ENCODE data around the gene CHAT.

The CHAT gene

DNA sequence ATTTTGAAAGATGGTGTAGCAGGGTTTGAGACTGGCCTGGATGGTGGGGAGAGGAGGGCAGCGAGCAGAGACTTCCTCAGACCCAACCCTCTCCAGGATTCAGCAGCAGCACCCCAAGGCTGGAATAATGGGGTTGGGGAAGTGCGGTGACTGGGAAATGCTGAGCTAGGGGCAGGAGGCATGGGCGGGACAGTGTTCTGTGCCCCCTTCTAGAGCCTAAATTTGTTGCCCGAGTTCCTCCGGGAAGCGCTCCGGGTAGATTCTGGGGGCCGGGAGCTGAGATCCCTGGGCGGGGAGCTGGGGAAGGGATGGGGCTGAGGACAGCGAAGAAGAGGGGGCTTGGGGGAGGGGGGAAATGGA is at the start of gene CHAT:
Gene CHAT, plus strand, starts transcription at position 156 of the 360 bp plus-strand sequence. Its CDS starts 153 bp downstream, at position 309.
- no peak for DNase-seq

- no peak for DNase-seq
Observed at GRCh38 chr10:49564461-49565009, 49.3 kb upstream of the CHAT start.

DNA sequence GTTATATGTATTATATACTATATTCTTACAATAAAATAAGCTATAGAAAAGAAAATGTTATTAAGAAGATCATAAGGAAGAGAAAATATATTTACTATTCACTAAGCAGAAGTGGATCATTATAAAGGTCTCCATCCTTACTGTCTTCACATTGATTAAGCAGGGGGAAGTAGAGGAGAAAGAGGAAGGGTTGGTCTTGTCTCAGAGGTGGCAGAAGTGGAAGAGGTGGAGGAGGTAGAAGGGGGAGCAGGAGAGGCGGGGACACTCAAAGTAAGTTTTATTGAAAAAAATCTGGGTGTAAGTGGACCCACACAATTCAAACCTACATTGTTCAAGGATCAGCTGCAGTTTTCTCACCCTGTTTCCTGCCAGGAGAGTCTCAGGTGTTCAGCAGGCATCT is 46.0 kb upstream of the CHAT start:
- DNase-seq, result no peak

DNA sequence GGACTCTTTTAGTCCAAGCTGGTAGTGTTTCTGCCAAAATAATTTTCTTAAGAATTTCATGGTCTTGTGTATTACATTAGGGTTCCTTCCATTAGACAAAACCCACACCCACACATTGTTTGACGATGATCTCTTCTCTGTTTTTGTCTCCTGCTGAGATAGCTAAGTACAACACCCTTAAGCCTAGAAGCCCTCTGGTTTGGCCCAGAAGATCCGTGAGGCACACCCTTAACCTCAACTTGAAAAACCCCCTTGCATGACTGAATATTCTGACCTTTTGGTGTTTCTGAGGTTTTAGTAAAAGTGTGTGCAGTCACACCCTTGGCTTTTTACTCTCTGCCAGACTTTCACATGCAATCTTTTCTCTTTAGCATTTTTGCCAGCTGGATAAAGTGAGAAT is 45.6 kb upstream of the CHAT start:
- DNase-seq, result no peak

- no peak for DNase-seq
Observed at GRCh38 chr10:49569031-49569631, 44.7 kb upstream of the CHAT start.

DNA sequence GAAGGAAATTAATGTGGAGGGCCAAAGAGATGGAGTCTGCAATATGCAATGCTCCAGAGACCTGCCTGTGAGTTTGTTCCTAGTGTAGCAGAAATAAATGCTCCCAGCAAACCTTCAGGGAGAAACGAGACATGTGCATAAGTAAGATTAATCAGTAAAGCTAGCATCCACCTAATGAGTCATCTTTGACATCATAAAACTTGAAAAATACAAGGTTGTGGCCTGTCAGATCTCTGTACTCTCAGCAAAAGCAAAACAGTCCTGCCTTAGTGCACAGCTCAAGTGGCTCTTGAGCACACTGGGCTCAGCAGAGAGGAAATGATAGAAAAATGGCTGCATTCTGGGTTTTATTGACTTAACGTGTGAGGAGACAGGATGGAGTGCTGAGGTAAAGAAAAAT is 42.4 kb upstream of the CHAT start:
- DNase-seq, result no peak

GRCh38 chr10:49572594-49573114 is 41.2 kb upstream of the CHAT start:
- DNase-seq, result no peak

DNA sequence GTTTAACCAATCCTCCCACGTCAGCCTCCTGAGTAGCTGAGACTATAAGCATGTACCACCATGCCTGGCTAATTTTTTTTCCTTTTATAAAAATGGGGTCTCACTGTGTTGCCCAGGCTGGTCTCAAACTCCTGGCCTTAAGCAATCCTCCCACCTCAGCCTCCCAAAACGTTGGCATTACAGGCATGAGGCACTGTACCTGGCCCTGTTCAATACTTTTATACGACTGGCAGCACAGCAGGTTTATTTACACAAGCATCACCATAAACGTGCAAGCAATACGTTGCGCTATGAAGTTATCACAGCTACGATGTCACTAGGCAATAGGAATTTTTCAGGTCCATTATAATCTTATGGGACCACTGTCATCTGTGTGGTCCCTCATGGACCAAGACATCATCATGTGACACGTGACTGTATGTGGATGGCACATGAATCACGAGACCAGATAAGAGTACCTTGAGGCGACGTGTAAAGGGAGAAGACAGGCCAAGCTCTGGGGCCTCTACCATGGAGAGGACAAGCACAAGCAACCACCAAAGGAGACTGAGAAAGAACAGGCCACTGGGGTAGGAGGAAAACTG is 38.3 kb upstream of the CHAT start:
- no peak for DNase-seq

GRCh38 chr10:49577182-49577925 is 36.5 kb upstream of the CHAT start:
- DNase-seq, result no peak

DNA sequence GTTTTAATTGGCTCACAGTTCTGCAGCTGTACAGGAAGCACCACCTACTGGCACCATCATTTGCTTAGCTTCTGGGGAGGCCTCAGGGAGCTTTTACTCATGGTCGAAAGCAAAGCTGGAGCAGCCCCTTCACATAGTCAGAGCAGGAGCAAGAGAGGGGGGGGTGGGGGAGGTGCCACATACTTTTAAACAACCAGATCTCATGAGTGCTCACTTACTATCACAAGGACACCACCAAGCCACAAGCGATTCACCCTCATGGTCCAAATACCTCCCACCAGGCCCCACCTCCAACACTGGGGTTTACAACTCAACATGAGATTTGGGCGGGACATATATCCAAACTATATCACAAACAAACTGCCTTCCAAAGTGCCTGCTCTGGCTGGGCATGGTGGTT is 35.4 kb upstream of the CHAT start:
- DNase-seq, result no peak

- DNase-seq, result no peak
Observed at GRCh38 chr10:49579621-49580020, 34.2 kb upstream of the CHAT start.

DNA sequence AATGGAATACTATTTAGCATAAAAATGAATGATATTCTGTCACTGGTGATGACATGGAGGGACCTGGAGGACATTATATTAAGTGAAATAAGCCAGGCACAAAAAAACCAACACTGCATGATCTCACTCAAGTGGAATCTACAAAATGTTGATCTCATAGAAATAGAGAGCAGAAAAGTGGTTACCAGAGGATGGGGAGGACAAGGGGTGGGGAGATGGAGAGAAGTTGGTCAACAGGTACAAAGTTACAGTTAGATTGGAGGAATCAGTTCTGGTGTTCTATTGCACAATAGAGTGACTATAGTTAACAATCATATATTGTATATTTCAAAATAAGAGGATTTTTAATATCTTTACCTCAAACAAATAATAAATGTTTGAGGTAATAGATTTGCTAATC is 28.4 kb upstream of the CHAT start:
- DNase-seq, result no peak

DNA sequence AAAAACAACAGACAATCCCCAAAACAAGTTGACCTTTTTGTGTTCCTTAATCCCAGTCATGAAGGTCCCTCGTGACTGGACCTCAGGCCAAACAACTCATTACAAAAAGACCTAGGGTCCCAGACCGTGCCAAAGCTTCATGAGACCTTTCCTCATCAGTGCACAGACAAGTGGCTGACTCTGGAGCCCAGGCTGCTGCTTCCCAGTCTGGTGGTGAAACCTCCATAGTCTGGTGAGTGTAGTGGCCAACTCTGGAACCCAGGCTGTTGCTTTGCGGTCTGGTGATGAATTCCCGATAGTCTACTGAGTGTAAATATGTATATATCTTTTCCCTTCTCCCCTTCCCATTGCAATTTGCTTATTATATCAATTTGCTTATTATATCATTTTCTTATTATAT is 25.9 kb upstream of the CHAT start:
- DNase-seq, result no peak

DNA sequence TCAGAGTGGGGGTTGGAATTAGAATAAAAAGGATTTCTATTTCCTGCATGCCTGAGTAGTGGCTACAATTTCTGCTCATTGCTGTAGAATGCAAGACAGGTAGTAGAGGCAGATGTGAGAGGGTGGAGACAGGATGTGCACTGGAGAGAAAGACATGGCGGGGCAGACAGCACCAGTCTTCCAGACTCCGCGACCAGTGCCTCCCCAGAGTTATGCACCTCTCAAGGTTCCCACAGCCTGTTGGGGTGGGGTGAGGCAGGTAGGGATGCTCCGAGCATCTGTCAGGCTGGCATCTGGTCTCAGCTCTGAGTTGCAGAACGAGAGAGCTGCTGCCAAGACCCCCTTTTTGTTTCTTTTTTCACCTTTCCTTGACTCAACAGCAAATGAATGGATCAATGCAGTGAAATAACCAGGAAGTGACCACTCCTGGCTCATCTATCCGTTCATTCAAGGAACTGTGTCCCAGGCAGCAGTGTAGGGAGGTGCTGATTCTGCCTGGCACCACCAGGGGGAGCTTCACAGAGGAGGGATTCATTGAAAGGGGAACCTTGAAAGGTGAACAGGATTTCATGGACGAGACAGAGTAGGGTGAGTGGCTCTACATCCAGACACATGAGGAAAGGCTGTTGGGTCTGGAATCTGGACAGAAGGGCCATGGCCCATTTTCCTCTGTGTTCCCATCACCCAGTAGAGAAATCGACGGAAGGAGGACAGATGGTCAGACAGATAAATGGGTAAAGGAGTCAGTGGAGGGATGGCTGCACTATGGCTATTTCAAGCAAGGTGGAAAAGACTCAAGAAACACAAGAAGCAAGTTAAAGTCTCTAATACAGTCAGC is 20.9 kb upstream of the CHAT start:
- peak in 5 of 14 donors; percentile 10 to 24 (median 16) for DNase-seq

DNA sequence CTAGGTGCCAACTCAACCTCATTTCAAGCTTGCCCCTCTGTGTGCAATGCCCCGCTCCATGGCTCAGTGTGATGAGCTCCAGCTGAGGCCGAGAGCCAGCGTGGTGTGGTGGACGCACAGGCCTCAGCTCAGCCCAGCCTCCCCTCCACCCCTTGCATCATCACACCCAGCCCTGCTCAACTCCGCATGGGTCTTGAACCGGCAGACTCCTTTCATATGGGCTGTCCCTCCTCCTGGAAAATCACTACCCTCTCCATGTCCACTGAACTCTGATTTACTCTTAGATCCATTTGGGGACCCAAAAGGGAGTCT is 20.3 kb upstream of the CHAT start:
- no peak for DNase-seq

- no peak for DNase-seq
Observed at GRCh38 chr10:49593998-49594397, 19.8 kb upstream of the CHAT start.

- peak in 4 of 14 donors; percentile 10 to 44 (median 22) for DNase-seq
Observed at GRCh38 chr10:49594594-49594993, 19.2 kb upstream of the CHAT start.

DNA sequence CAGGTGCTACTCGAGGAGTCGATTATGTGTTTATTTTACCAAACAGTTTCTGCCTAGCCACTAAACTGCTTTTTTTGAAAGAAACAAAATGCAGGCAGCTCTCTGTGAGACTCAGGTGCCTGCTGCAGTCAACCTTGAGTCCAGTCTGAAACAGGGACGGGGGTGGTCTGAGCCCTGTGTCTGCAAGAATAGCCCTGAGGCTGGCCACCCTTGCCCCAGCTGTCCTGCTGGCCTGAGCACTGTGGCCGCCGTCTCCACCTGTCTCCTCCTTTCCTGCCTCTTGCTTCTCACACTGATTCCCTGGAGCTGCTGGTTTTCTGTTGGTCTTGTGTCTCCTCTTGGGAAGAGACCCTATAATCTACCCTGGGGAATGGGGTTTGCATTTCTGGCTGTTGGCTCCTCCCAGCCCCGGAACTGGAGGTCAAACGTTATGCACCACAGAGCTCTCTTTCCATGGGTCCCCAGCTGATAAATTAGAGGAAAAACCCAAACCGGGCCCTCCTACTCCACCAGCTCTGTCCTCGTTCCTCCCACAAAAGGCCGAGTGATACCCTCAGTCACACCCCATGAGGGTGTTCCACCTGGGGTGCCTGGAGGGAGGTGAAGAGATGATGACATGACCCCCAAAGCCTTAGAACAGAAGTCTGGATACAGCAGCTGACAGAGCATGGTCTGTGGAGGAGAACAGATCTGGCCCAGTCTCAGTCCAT is 18.7 kb upstream of the CHAT start:
- DNase-seq, result no peak

GRCh38 chr10:49595713-49596492 is 17.9 kb upstream of the CHAT start:
- DNase-seq, result no peak

GRCh38 chr10:49596493-49596809 is 17.4 kb upstream of the CHAT start:
- DNase-seq, result no peak

- DNase-seq, result no peak
Observed at GRCh38 chr10:49596836-49597235, 17.0 kb upstream of the CHAT start.

All from C1 segment of cervical spinal cord (tissue), 14 donors.